SK-N-SH treated with all-trans-retinoic acid at 6 μM for 48 hours (cell line): ENCODE data around the gene PIKFYVE.

Experiments used
- ATAC-seq: fragments of 200-7000 bp; cut with Tn5 transposase; 3 replicates; pipeline ENCODE4 v1.9.1; 2020; ENCODE audit warnings: mild to moderate bottlenecking, moderate library complexity
- ARNTL ChIP-seq: fragments of 450-650 bp; formaldehyde crosslinking; IDR thresholded peaks from 2 replicates; pipeline ENCODE4 v1.5.0; 2020; ENCODE audit warnings: low read depth, mild to moderate bottlenecking, moderate library complexity, borderline replicate concordance
- CSDC2 ChIP-seq: fragments of 250-450 bp; sonication (Bioruptor Pico); IDR thresholded peaks from 2 replicates; pipeline ENCODE4 v1.5.0; 2020; ENCODE audit warnings: mild to moderate bottlenecking, moderate library complexity
- ESRRG ChIP-seq: fragments of 250-450 bp; sonication (Bioruptor Pico); IDR thresholded peaks from 2 replicates; pipeline ENCODE4 v1.6.1; 2021; ENCODE audit warnings: mild to moderate bottlenecking
- GLIS3 ChIP-seq: fragments of 250-450 bp; sonication (Bioruptor Pico); IDR thresholded peaks from 2 replicates; pipeline ENCODE4 v1.5.0; 2020; ENCODE audit warnings: mild to moderate bottlenecking, moderate library complexity
- OSR1 ChIP-seq: fragments of 250-450 bp; sonication (Bioruptor Pico); IDR thresholded peaks from 2 replicates; pipeline ENCODE4 v1.8.0; 2022; ENCODE audit warnings: moderate library complexity, mild to moderate bottlenecking, inconsistent platforms
- PATZ1 ChIP-seq: fragments of 250-450 bp; sonication (Bioruptor Pico); IDR thresholded peaks from 2 replicates; pipeline ENCODE4 v1.8.0; 2020; ENCODE audit warnings: mild to moderate bottlenecking, moderate library complexity, borderline replicate concordance
- POU6F1 ChIP-seq: fragments of 250-450 bp; sonication (Bioruptor Pico); IDR thresholded peaks from 2 replicates; pipeline ENCODE4 v1.8.0; 2021; ENCODE audit warnings: low read depth, mild to moderate bottlenecking, moderate library complexity, borderline replicate concordance
- PPARA ChIP-seq: fragments of 250-450 bp; sonication (Bioruptor Pico); IDR thresholded peaks from 2 replicates; pipeline ENCODE4 v1.5.0; 2020; ENCODE audit warnings: mild to moderate bottlenecking, borderline replicate concordance
- RARB ChIP-seq: fragments of 250-450 bp; sonication (Bioruptor Pico); IDR thresholded peaks from 2 replicates; pipeline ENCODE4 v1.8.0; 2021; ENCODE audit warnings: mild to moderate bottlenecking, moderate library complexity
- SNAI2 ChIP-seq: fragments of 250-450 bp; sonication (Bioruptor Pico); IDR thresholded peaks from 2 replicates; pipeline ENCODE4 v1.5.0; 2020; ENCODE audit warnings: mild to moderate bottlenecking, moderate library complexity
- TCF4 ChIP-seq: fragments of 250-450 bp; sonication (Bioruptor Pico); IDR thresholded peaks from 2 replicates; pipeline ENCODE4 v1.8.0; 2021; ENCODE audit warnings: mild to moderate bottlenecking, moderate library complexity, borderline replicate concordance
- TOX ChIP-seq: fragments of 250-450 bp; sonication (Bioruptor Pico); IDR thresholded peaks from 2 replicates; pipeline ENCODE4 v1.8.0; 2021; ENCODE audit warnings: mild to moderate bottlenecking, moderate library complexity, borderline replicate concordance
- TSHZ2 ChIP-seq: fragments of 250-450 bp; sonication (Bioruptor Pico); IDR thresholded peaks from 2 replicates; pipeline ENCODE4 v1.5.0; 2020; ENCODE audit warnings: mild to moderate bottlenecking, moderate library complexity
- ZC3H10 ChIP-seq: fragments of 250-450 bp; sonication (Bioruptor Pico); IDR thresholded peaks from 2 replicates; pipeline ENCODE4 v1.5.1; 2021; ENCODE audit warnings: mild to moderate bottlenecking, moderate library complexity
- ZFP3 ChIP-seq: fragments of 250-450 bp; sonication (Bioruptor Pico); IDR thresholded peaks from 2 replicates; pipeline ENCODE4 v1.5.0; 2020; ENCODE audit warnings: mild to moderate bottlenecking, moderate library complexity
- ZFP30 ChIP-seq: fragments of 450-650 bp; formaldehyde crosslinking; IDR thresholded peaks from 2 replicates; pipeline ENCODE4 v1.5.0; 2022; ENCODE audit warnings: mild to moderate bottlenecking, moderate library complexity
- ZNF70 ChIP-seq: fragments of 450-650 bp; formaldehyde crosslinking; IDR thresholded peaks from 2 replicates; pipeline ENCODE4 v1.5.0; 2020; ENCODE audit warnings: mild to moderate bottlenecking, moderate library complexity
- TF ChIP-seq, protein P1 (sequence below): fragments of 250-450 bp; sonication (Bioruptor Pico); IDR thresholded peaks from 2 replicates; pipeline ENCODE4 v1.5.1; 2021; ENCODE audit warnings: mild to moderate bottlenecking, moderate library complexity
- TF ChIP-seq, protein P2 (sequence below): fragments of 250-450 bp; sonication (Bioruptor Pico); IDR thresholded peaks from 2 replicates; pipeline ENCODE4 v1.5.1; 2020; ENCODE audit warnings: low read depth, mild to moderate bottlenecking, moderate library complexity

Gene PIKFYVE

DNA sequence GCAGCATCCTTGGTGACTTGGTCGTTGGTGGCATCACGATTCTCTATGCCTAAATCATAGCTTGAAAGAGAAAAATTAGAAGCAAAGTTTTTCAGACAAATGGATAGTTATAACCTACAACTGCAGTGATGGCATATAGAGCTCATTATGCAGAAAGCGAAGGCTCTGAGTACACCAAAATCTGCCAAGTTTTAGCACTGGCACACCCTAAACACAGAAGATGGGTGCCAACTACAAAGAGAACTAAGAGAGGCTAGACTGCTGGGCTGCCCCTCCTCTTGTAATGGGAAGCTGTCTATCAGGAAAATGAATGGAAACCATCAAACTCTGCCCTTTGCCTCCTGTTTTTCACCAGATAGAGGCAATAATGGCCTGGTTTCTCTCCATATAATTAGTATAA is 17.5 kb upstream of the PIKFYVE start:
- TF ChIP-seq ZNF70 (no peak), RARB (CRISPR knock-in tag) (no peak), TSHZ2 (CRISPR knock-in tag) (no peak), ZFP30 (CRISPR knock-in tag) (no peak), TCF4 (no peak), TOX (CRISPR knock-in tag) (no peak), CSDC2 (CRISPR knock-in tag) (no peak), PPARA (CRISPR knock-in tag) (no peak), POU6F1 (CRISPR knock-in tag) (no peak), SNAI2 (CRISPR knock-in tag) (no peak), PATZ1 (CRISPR knock-in tag) (no peak), OSR1 (CRISPR knock-in tag) (no peak), ZC3H10 (CRISPR knock-in tag) (no peak), ESRRG (no peak)
- TF ChIP-seq, protein P1, sequence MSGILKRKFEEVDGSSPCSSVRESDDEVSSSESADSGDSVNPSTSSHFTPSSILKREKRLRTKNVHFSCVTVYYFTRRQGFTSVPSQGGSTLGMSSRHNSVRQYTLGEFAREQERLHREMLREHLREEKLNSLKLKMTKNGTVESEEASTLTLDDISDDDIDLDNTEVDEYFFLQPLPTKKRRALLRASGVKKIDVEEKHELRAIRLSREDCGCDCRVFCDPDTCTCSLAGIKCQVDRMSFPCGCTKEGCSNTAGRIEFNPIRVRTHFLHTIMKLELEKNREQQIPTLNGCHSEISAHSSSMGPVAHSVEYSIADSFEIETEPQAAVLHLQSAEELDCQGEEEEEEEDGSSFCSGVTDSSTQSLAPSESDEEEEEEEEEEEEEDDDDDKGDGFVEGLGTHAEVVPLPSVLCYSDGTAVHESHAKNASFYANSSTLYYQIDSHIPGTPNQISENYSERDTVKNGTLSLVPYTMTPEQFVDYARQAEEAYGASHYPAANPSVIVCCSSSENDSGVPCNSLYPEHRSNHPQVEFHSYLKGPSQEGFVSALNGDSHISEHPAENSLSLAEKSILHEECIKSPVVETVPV (CRISPR knock-in tag) = no peak
- TF ChIP-seq, protein P2, sequence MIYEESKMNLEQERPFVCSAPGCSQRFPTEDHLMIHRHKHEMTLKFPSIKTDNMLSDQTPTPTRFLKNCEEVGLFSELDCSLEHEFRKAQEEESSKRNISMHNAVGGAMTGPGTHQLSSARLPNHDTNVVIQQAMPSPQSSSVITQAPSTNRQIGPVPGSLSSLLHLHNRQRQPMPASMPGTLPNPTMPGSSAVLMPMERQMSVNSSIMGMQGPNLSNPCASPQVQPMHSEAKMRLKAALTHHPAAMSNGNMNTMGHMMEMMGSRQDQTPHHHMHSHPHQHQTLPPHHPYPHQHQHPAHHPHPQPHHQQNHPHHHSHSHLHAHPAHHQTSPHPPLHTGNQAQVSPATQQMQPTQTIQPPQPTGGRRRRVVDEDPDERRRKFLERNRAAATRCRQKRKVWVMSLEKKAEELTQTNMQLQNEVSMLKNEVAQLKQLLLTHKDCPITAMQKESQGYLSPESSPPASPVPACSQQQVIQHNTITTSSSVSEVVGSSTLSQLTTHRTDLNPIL = no peak
- TF ChIP-seq, all 23 proteins: peak for 0
- ATAC-seq = no peak

GRCh38 chr2:208249296-208249695 is 16.8 kb upstream of the PIKFYVE start:
- no peak for ATAC-seq
- TF ChIP-seq, protein P1 (CRISPR knock-in tag) = no peak
- TF ChIP-seq TSHZ2 (CRISPR knock-in tag) (no peak), ZC3H10 (CRISPR knock-in tag) (no peak), CSDC2 (CRISPR knock-in tag) (no peak), ARNTL (no peak), PATZ1 (CRISPR knock-in tag) (no peak), ESRRG (no peak), RARB (CRISPR knock-in tag) (no peak), POU6F1 (CRISPR knock-in tag) (no peak), ZFP3 (CRISPR knock-in tag) (no peak), TCF4 (no peak), OSR1 (CRISPR knock-in tag) (no peak), TOX (CRISPR knock-in tag) (no peak), GLIS3 (no peak)
- TF ChIP-seq, protein P2 = no peak
